Measurements from ENCODE around the gene MAP3K6. TPM values are rescaled to one million over a fixed set of nuclear protein-coding genes. Genes with fewer than 3 reads are reported as not detected.

MAP3K6 gene
- total and polyA plus RNA-seq, 2 of the 13 experiments (the other 11 are each of a cell fraction or from before 2014, with no cell fraction given) = 2.7 to 3.2 TPM

- BruUV-seq (replicated peaks) = no TSS peak
- peaks cover 25% of the 10 kb centered on the region for H3K79me2 ChIP-seq (ENCODE audit: insufficient read depth, low read length)
- FAIRE-seq (no peak), DNase-seq (ENCODE audit: low spot score) (peak; percentile 92), ATAC-seq (peak; percentile 96)
- peak within 1 kb of the TSS; percentile 95 to 99 (median 96) for H3K4me3 ChIP-seq (replicated peaks in 1 of 3; ENCODE audit: insufficient read depth in 1 of 3, low read depth in 2 of 3, low read length in 3 of 3)
- peaks cover 37% of the 10 kb centered on the region for H3K4me1 ChIP-seq (ENCODE audit: insufficient read depth, low read length)
- no peaks in the 10 kb centered on the region for H3K9me3 ChIP-seq (ENCODE audit: low read length)
- H2AFZ ChIP-seq (ENCODE audit: low read length) = peak within 1 kb of the TSS; percentile 93
- peak within 1 kb of the TSS; percentile 79 for H3K4me2 ChIP-seq (ENCODE audit: low read depth, low read length)
- CTCF ChIA-PET (ENCODE audit: low intra/inter-chr PET ratio, low total read pairs) = no interaction called here
- H4K20me1 ChIP-seq (ENCODE audit: insufficient read depth, low read length) = no peaks in the 10 kb centered on the region
- peaks cover 0 to 12% of the 10 kb centered on the region in 2 experiments; a peak in 1 of 5 replicates for H3K27me3 ChIP-seq (ENCODE audit: control insufficient read depth in 1 of 2, insufficient read depth in 2 of 2, low read length in 2 of 2)
- peaks cover 3 to 27% of the 10 kb centered on the region in 2 experiments; a peak in 3 of 5 replicates for H3K36me3 ChIP-seq (replicated peaks in 1 of 2; ENCODE audit: control insufficient read depth in 1 of 2, insufficient read depth in 2 of 2, low read length in 2 of 2)
- H3K27ac ChIP-seq (ENCODE audit: extremely low read length, insufficient read depth, low read length) = peak within 1 kb of the TSS; percentile 86
- H3K9ac ChIP-seq (ENCODE audit: insufficient read depth, low read depth, low read length) = peak within 1 kb of the TSS; percentile 96
- POLR2A ChIA-PET = interaction anchor here (1.4 kb wide), 1 partner anchor 20 kb away, joined by 12 read pairs; the partner anchor contains the start of gene SYTL1
- intact Hi-C loops (cut with micrococcal nuclease; ENCODE audit: unreplicated experiment) (no loop called here), in situ Hi-C loops (cut with HindIII; ENCODE audit: extremely low pct_ligation_motif_present, low pct_unique_long_range_greater_than_20kb) (no loop called here)
- 12% methylated on average over 4 of the region's 67 CpGs for WGBS (ENCODE audit: low lambda C conversion rate)
- peak; percentile 99 for TF ChIP-seq GABPB1 (CRISPR knock-in tag; IDR thresholded peaks at IDR 0.05)
- TF ChIP-seq TARDBP (CRISPR knock-in tag; IDR thresholded peaks at IDR 0.05) = peak; percentile 94
- TF ChIP-seq ZBED4 (CRISPR knock-in tag; IDR thresholded peaks at IDR 0.05; ENCODE audit: borderline replicate concordance) = no peak
- TF ChIP-seq ZNF30 (CRISPR knock-in tag; IDR thresholded peaks at IDR 0.05) = no peak
- TF ChIP-seq MED8 (CRISPR knock-in tag; IDR thresholded peaks at IDR 0.05; ENCODE audit: insufficient replicate concordance) = peak; percentile 89
- TF ChIP-seq POLR2G (IDR thresholded peaks at IDR 0.05; ENCODE audit: low read depth, low read length) = peak; percentile 86
- TF ChIP-seq ZHX1 (CRISPR knock-in tag; IDR thresholded peaks at IDR 0.05; ENCODE audit: low read depth) = 0 out of 2 replicates have a peak, but pooled peaks have one; percentile 32
- TF ChIP-seq BCL3 (CRISPR knock-in tag; IDR thresholded peaks at IDR 0.05) = 0 out of 2 replicates have a peak, but pooled peaks have one; percentile 56
- TF ChIP-seq ADNP (CRISPR knock-in tag; IDR thresholded peaks at IDR 0.05) = no peak
- TF ChIP-seq ARID4A (CRISPR knock-in tag; IDR thresholded peaks at IDR 0.05; ENCODE audit: borderline replicate concordance) = peak; percentile 95
These were observed 44.8 kb downstream of the MAP3K6 start, which contains the start of gene TMEM222 for GRCh38 chr1:27321813-27322568. TSS of gene TMEM222 (plus strand) at chr1:27322163. CDS start at chr1:27322198, 35 bp downstream.
